GM10266 (cell line): ENCODE measurements around the gene CIB2.
"Not testable (repeated sequence)": the region's sequence is repeated elsewhere in the genome, so short reads cannot be mapped to it uniquely, and the experiment has no call there.

Experiments
- DNase-seq: peaks from one replicate; pipeline ENCODE4 v3.0.0; 2012; ENCODE audit errors: extremely low spot score
- TF ChIP-seq, protein P1 (sequence below): IDR thresholded peaks from 2 replicates; pipeline ENCODE4 v1.5.1; 2012; ENCODE audit warnings: mild to moderate bottlenecking, low read depth; ENCODE audit not compliant: control insufficient read depth, insufficient read depth; ENCODE audit errors: missing control alignments

The CIB2 gene

DNA sequence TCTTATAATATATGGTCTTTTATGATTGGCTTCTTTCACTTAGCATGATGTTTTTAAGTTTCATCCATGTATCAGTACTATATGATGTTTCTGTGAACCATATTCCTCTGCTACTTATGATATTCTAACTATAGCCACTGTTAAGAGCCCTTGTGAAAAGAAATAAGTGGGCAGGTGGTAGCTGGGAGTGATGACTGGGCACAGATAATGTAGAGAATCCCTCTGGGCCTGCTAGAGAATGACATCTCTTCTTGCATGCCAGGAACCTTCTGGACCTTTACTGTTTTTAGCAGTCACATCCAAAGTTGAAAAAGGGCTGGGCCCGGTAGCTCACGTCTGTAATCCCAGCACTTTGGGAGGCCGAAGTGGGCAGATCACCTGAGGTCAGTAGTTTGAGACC is 28.1 kb upstream of the CIB2 start:
- DNase-seq = no peak

DNA sequence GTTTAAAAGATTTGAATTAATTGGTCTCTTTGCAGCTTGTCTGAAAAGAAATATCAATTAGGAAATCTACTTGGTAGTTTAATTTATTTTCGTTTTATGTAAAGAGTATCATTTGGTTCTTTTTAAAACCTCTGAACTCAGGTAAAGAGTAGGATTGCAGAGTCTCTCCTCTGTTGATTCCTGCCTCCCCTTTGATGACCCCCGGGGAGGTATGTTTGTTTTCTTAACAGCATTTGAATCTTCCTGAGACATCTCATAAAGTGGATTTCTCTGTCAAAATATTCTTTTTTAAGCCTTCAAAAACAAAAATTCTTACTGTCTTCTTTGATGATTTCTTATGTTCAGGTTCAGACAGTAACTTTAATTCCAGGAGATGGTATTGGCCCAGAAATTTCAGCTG is 26.0 kb upstream of the CIB2 start:
- TF ChIP-seq, protein P1, sequence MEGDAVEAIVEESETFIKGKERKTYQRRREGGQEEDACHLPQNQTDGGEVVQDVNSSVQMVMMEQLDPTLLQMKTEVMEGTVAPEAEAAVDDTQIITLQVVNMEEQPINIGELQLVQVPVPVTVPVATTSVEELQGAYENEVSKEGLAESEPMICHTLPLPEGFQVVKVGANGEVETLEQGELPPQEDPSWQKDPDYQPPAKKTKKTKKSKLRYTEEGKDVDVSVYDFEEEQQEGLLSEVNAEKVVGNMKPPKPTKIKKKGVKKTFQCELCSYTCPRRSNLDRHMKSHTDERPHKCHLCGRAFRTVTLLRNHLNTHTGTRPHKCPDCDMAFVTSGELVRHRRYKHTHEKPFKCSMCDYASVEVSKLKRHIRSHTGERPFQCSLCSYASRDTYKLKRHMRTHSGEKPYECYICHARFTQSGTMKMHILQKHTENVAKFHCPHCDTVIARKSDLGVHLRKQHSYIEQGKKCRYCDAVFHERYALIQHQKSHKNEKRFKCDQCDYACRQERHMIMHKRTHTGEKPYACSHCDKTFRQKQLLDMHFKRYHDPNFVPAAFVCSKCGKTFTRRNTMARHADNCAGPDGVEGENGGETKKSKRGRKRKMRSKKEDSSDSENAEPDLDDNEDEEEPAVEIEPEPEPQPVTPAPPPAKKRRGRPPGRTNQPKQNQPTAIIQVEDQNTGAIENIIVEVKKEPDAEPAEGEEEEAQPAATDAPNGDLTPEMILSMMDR = no peak

More for the DNA sequence above, 28.1 kb upstream of the CIB2 start:
- TF ChIP-seq, protein P1 = no peak

DNA sequence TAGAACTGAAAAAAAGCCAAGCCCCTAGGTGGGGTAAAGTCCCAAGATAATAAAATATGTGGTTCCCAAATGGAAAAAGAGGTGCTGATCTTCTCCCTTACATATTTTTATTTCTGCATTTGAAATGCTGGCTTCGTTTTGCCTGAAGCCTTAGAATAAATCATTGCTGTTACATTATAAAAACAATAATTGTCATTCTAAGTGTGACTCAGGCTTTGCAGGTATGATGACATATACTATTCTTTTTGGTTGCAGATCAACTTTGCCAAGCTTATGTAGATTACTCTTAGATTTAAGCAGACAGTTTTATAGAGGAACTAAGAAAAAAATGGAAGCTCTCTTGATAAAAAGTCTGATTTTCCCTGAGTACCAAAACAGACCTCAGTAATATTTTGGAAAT is 25.4 kb upstream of the CIB2 start:
- DNase-seq = no peak

More for the DNA sequence above, 26.0 kb upstream of the CIB2 start:
- no peak for DNase-seq

DNA sequence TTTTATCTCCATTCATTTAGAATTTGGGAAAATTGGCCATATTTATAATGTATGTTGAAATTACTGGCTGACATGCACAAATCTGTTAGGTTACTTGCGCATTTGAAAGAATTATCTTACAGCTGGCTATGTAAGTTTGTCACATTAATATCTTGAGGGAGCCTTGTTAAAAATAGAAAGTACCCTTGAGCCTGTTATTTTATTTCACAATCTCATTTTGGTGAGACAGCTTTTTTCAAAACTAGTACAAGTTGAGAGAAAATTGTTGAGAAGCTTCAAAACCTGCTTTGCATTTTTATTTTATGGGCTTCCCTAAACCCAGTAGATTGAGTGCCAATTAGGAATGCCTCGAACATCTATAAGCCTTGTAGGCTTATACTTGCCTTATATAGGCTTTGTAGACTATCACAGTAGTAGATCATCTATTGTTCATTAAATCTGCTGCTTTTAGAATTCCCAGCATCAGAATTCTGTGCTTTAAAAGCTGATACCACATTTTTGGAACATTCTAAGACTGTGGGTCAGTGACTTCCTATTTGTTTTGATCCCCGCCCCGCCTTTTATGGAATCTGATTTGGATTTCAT is 24.2 kb upstream of the CIB2 start:
- TF ChIP-seq, protein P1 = no peak
- DNase-seq = no peak

More for the DNA sequence above, 25.4 kb upstream of the CIB2 start:
- TF ChIP-seq, protein P1 = no peak

DNA sequence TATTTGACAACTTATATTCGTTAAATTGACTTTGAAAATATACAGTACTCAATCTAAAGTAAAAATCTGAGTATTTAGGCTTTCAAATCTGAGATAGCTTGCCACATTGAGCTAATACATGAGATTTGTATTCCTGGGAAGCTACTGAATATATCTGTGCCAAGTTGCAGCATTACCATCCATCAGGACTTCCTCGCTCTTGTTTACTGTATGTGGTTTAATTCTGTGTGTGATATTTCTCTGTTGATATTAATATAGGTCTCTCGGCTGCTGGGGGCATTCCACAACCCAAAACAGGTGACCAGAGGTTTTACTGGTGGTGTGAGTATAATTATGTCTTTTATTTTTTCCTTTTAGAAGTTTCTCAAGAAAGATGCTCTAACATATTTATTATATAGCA is 23.7 kb upstream of the CIB2 start:
- no peak for DNase-seq
- TF ChIP-seq, protein P1 = no peak

DNA sequence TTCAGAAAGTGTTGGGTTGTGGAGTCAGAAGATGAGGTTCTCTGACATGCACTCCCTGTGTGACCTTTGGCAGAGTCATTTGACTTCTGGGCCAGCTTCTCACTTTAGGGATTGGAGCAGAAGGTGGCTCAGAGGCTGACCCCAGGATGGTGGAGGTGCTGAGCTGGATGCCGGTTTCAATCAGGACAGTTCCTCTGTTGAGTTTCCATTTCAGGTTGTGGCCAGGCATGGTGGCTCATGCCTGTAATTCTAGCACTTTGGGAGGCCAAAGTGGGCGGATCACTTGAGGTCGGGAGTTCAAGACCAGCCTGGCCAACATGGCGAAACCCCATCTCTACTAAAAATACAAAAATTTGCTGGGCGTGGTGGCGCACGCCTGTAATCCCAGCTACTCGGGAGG is 19.8 kb upstream of the CIB2 start:
- not testable (repeated sequence) for DNase-seq

DNA sequence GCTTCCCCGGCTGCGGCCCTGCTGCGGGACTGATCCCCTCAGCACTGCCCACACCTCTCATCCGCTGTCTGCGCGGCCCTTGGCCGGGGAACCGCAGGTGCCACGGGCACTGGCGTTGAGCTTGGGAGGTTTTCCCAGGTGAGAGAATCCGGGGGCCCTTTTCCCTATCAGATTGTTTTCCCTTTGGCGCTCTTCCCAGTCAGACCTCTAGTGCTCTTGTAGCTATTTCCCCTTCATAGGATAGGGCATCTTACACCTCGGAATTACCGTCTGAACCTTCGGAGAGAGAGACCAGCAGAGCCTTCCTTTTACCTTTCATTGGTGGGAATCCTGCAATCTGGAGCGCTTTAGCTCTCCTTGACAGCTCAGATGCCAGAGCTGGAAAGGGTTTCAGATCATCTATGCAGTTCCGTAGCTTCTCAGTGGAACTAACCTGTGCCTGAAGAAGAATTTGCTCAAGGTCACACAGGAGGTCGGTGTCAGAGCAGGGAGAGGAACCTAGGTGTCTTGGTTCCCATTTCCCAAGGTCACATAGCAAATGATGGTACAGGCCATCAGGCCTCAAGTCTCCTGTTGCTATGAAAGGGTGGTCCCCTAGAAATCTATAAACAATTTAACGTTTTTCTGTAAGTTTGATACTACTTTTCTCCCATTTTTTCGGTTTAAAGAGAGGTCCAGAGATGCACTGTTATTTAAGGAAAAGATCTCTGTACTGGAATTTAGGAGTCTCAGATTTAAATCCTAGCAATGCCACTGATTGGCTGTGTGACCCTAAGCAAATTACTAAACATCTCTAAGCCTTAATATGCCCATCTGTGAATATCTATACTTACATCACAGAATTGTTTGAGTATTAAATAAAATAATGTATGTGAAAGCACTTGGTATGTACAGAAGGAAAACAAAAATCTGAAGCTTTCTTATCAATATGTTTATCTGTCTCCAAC is 18.8 kb upstream of the CIB2 start:
- TF ChIP-seq, protein P1 = no peak
- DNase-seq = no peak
